GM19238 (cell line): ENCODE measurements around the gene WDR5.

ENCODE experiments used
- DNase-seq: peaks from one replicate; pipeline ENCODE4 v3.0.0; 2011; ENCODE audit warnings: low spot score; ENCODE audit not compliant: insufficient read length

WDR5 gene

GRCh38 chr9:134173127-134174072 is 37.5 kb downstream of the WDR5 start:
- no peak for DNase-seq

DNA sequence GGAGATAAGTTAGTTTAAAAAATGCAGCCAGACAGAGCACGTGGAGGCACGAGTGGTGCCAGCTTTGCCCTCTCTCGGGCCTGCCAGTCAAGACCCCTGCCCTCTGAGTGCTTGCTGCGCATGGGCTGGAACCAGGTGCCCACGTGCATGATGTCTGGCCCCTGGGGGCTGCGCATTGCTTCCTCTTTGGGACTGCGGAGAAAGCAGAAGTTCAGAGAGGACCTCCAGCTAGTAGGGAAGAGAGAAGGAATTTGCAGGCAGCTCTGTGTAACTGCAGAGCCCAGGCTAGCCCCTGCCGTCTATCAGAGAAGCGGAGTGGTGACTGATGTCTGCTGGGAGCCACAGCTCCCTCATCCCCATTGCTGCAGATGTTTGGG is 38.2 kb downstream of the WDR5 start:
- no peak for DNase-seq

DNA sequence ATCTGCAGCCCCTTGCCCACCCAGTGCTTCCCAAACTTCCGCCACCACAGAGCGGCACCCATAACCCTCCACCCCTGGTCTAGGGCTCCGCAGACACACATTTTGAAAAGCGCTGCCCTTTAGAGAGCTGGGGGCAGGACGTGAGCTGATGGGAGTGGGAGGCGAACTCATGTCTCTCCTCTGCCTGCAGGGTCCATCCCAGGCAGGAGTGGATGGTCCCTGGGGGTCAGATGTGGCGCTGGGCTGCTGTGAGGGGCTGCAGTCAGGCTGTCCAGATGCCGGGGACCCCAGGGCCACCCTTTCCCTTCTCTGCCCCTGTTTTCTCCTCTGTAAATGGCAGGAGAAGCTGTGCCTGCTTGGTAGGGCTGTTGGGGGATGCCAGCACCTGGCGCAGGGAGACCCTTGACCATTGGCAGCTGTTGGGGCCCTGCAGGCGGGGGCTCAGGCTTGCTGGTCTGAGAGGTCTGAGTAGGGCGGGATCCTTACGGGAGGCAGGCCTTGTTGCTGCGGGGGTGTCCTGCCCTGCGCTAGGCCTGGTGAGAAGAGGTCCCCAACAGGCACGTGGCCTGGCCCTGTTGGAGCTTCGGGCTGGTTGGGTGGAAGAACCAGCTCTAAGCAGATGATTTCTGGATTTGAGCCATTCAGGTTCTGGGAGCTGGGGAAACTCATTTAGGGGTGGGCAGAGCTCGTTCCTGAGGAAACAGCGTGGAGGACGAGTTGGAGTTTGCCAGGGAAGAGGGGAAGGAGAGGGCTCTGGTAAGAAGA is 38.8 kb downstream of the WDR5 start:
- DNase-seq, result no peak

- no peak for DNase-seq
These were observed 39.5 kb downstream of the WDR5 start for GRCh38 chr9:134175291-134175807.

DNA sequence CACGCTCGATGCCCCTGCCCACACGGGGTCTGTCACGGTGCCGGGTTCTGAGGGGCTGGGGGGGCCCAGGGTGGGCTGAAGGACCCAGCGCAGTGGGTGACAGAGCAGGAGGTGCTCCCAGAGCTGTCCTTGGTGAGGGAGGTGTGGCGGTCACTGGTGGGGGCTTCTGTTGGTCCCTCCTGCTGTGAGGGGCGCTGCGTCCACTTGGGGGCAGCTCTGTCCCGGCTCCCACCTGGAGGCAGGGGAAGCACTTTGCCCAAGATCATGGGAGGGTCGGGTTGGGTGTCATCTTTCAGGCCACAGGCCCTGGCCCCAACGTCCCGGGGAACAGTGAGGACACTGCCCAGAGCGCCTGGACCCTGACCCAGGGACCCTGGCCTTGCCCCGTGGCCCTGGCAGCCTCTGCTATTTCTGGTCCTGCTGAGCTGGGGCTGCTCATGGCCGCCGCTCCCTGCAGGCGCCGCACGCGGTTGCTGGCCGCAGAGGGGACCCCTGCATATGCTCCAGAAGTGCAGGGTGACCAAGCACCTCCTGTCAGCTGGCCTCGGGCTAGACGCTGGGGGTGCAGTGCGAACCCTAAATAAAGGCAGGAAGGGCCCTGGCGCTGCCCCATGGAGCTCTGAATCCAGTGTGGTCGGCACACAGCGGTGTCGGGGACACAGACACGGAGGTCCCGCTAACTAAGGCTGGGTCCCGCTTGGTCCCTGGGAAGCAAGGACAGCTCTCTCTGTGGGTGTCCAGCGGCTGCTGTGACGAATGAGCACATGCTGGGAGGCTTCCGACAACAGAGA is 40.1 kb downstream of the WDR5 start:
- DNase-seq, result no peak

DNA sequence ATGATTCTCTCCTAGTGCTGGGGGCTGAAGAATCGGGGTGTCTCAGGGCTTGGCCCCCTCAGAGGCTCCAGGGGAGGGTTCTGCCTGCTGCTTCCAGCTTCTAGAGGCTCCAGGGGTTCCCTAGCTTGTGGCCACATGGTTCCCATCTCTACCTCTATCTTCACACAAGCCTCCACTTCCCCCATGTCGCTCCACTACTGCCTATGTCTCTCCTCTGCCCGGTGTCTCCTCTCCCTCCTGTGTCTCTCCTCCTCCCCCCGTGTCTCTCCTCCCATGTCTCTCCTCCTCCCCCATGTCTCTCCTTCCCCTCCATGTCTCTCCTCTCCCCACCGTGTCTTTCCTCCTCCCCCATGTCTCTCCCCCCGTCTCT is 40.7 kb downstream of the WDR5 start:
- no peak for DNase-seq

DNA sequence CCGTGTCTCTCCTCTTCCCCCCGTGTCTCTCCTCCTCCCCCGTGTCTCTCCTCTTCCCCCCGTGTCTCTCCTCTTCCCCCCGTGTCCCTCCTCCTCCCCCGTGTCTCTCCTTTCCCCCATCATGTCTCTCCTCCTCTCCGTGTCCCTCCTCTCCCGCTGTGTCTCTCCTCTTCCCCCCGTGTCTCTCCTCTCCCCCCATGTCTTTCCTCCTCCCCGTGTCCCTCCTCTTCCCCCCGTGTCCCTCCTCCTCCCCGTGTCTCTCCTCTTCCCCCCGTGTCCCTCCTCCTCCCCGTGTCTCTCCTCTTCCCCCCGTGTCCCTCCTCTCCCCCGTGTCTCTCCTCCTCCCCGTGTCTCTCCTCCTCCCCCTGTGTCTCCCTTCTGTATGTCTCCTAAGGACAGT is 41.3 kb downstream of the WDR5 start:
- no peak for DNase-seq

DNA sequence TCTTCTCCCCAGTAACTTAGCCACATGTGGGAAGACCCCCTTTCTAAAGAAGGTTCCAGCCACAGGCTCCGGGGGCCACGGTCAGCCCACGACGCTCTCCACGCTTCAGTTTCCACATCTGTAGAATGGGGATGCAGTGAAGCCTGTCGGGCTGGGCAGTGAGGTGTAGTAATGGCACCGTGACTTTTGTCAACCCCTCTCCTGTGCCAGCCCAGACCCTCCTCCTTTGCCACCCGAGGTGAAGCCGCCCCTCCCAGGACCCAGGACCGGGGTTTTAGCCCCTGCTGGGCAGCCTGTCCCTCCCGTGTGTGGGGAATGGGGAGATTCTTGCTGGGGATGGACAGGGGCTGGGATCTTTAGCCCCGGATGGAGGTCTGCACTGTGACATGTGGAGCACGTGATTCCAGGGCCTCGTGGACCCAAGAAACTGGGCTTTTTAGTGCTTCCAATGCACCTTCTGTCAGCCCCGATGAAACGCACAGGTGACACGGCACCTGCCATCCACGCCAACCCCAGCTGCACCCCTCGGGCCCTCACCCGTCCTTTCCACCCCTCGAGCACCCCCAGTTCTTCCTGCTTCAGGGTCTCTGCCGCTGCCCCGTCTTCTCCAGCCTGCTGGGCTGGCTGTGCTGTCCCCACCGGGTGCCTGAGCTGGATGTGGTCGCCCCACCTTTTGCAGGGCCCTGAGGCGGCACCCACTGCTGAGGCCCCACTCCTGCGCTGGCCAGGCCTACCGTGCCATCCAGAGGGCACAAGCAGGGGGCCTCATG is 41.9 kb downstream of the WDR5 start:
- DNase-seq, result no peak

DNA sequence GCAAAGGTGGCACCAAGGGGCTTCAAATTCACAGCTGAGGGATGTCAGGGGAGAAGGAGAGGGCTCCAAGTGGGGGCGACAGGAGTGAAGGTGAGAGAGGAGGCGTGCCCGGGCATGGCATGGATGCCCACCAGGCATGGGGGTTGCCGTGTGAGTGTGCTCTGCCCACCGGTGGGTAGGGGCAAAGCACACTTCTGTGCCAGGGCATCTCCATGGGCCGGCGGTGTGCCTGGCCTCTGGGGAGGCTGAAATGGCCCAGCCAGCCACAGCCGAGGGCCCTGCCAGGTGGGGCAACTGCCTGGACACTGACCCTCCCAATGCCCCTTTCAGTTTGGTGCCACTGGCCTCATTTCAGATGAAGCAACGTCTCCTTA is 42.5 kb downstream of the WDR5 start:
- DNase-seq, result no peak

GRCh38 chr9:134178768-134179551 is 43.1 kb downstream of the WDR5 start:
- DNase-seq, result no peak

- DNase-seq, result no peak
These were observed 43.7 kb downstream of the WDR5 start for GRCh38 chr9:134179595-134179917.

GRCh38 chr9:134179918-134180785 is 44.3 kb downstream of the WDR5 start:
- no peak for DNase-seq

GRCh38 chr9:134180786-134181647 is 45.1 kb downstream of the WDR5 start:
- DNase-seq, result no peak

- DNase-seq, result no peak
These were observed 45.8 kb downstream of the WDR5 start for GRCh38 chr9:134181648-134182034.

- no peak for DNase-seq
These were observed 46.7 kb downstream of the WDR5 start for GRCh38 chr9:134182554-134183085.

DNA sequence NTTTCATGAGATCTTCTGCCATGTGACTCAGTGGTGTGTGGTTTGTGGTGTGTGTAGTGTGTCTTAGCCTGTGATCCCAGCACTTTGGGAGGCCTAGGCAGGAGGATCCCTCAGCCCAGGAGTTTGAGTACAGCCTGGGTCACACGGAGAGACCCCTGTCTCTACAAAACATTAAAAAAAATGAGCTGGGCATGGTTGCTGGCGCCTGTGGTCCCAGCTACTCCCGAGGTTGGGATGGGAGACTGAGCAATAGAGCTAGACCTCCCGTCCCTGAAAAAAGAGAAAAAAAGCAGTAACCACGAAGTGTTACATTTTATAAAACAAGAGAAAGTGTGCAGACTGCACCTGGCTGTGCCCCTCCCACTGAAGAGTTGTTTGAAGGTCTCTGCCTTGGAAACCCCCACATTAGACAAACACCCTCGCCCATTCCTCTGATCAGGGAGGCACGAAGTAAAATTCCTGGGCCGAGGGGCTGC is 49.7 kb downstream of the WDR5 start:
- no peak for DNase-seq

DNA sequence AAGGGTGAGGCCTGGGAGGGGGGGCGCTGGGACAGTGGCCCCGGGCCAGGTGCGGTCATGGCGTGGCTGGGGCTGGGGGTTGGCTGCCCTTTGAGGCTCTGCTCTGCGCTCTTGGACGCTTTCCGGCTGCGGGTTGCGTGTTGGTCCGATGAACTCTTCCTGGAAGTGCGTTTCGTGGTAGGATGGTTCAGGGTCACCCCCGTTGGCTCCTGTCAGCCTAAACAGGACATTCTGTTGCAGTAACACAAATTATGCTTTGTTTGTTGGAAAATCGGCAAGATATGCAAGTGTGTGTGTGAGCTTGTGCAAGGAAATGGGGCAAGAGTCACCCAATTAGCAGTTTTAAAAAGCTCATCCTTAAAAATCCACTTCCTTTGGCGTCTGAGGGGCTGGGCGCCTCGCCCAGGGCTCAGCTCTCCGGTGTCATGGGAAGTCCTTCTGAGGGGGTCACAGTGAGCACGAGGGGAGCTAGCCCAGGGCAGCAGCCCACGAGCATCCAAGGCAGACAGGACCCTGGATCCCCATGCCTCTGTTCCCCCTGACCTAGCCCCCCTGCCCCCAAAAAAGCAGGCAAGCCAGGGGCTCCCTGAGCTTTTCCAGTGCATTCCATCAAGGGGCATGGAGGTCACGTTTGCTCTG is 50.7 kb downstream of the WDR5 start:
- no peak for DNase-seq
